DMS79 treated with DMSO at 0.1 percent for 48 hours (cell line): ENCODE data around the gene WDR53.
"Not testable (repeated sequence)": the region's sequence is repeated elsewhere in the genome, so short reads cannot be mapped to it uniquely, and the experiment has no call there.

Source experiments
- DNase-seq: peaks from one replicate; lab custom pipeline; 2025; lab: John Stamatoyannopoulos, UW

The WDR53 gene

GRCh38 chr3:196558476-196558875, 9.9 kb downstream of the WDR53 start:
- DNase-seq = no peak

- DNase-seq = no peak
Observed at GRCh38 chr3:196557236-196557635, 11.1 kb downstream of the WDR53 start.

DNA sequence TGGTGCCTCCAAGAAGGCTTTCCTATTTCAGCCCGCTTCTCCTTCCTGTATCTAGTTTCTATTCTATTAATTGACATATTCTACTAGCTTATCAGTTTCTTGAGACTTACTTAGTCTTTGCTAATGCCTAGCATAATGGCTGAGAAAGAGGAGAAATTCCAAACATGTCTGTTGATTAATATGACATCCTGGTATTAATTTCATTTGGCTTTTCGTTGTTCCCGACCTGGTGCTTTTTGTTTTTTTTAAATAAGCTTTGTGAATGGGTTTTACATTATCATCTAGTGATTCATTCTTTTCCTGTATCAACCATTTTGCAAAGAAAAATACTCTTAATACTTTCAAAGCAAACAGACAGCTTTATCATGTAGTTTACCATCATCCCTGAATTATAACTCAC, 13.1 kb downstream of the WDR53 start:
- no peak for DNase-seq

GRCh38 chr3:196554205-196554604, 14.1 kb downstream of the WDR53 start:
- DNase-seq = no peak

- DNase-seq = no peak
Observed at GRCh38 chr3:196553551-196553950, 14.8 kb downstream of the WDR53 start.

DNA sequence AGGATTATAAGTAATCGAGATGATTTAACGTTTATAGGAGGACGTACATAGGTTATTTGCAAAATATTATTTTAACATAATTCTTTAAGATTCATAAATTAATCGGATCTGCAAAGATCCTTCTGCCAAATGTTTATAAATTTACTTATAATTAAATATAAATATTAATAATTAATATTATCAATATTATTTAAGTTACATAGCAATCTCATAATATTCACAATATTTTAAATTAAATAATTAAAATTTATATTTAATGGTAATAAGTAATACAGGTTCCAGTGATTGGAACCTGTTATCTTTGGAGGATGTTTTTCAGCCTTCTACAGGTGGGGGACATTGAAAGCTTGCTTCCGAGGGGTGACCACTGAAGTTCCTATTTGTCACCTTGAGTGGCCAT, 16.1 kb downstream of the WDR53 start:
- no peak for DNase-seq

- DNase-seq = not testable (repeated sequence)
Observed at GRCh38 chr3:196550172-196550571, 18.2 kb downstream of the WDR53 start.

GRCh38 chr3:196549312-196549711, 19.0 kb downstream of the WDR53 start:
- DNase-seq = not testable (repeated sequence)

- DNase-seq = no peak
Observed at GRCh38 chr3:196547067-196547466, 21.3 kb downstream of the WDR53 start.

GRCh38 chr3:196546537-196546936, 21.8 kb downstream of the WDR53 start:
- no peak for DNase-seq

DNA sequence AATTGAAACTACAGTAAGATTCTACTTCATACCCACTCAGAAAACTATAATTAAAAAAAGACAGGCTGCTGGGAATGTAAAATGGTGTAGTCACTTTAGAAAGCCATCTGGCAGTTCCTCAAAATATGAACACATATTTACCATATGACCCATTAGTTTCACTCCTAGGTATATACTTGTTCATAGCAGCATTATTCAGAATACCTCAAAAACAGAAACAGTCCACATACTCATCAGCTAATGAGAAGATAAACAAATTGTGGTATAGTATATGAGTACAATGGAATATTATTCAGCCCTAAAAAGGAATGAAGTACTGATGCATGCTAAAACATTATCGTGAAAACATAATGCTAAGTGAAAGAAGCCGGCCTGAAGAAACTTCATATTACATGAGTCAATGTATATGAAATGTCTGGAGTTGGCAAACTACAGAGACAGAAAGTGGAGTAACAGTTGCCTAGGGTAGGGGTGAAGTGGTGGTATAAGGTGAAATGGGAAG, 23.8 kb downstream of the WDR53 start:
- DNase-seq = no peak

GRCh38 chr3:196541684-196542445, 26.5 kb downstream of the WDR53 start:
- no peak for DNase-seq

DNA sequence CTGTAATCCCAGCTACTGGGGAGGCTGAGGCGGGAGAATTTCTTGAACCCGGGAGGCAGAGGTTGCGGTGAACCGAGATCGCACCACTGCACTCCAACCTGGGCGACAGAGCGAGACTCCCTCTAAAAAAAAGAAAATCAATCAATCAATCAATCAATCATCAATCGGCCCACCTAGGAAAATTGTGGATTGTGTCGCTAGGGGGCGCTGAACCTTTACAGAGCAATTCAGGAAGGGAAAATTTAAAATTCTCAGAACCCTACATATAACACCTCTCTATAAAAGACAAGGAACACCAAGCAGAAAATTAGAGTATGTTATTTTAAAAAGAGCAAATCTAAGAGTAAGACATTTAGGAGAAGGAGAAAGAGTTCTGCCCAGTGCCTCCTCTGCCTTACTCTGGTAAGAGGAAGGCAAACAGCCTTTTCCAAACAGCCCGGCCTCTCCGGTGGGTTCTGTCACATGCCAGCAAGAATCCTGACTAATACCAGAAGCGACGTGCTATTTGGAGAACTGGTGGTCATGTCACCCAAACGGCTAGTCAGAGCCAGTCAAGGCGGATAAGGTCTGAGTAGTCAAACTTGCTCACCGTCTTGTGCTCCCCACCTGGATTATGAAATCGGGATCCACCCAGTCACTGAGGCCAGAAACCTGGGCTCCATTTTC, 30.9 kb downstream of the WDR53 start:
- no peak for DNase-seq

- no peak for DNase-seq
Observed at GRCh38 chr3:196533260-196533681, 35.1 kb downstream of the WDR53 start.

DNA sequence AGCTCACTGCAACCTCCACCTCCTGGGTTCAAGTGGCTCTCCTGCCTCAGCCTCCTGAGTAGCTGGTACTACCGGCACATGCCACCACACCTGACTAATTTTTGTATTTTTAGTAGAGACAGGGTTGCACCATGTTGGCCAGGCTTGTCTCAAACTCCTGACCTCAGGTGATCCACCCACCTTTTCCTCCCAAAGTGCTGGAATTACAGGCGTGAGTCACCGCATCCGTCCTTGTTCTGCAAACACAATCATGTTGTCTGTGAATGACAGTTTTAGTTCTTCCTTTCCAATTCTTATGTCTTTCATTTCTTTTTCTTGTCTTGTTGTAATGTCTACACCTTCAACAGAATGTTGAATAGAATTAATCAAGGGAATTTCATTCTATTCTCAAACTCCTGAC, 36.9 kb downstream of the WDR53 start:
- DNase-seq = no peak

- DNase-seq = peak; percentile 35
Observed at GRCh38 chr3:196528639-196529233, 39.6 kb downstream of the WDR53 start.

DNA sequence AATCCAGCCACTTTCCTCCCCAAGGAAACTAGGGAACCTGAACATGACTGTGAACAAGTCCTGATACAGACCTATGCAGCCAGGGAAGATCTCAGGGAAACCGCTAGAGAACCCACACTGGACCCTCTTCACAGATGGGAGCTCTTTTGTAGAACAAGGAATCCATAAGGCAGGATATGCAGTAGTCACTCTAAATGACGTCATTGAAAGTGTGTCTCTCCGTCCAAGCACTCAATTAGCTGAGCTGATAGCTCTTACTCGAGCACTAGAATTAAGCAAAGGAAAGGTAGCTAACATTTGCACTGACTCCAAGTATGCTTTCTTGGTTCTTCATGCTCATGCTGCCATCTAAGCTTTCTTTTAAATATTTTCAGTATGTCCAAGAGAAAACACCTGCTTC, 43.2 kb downstream of the WDR53 start:
- no peak for DNase-seq

DNA sequence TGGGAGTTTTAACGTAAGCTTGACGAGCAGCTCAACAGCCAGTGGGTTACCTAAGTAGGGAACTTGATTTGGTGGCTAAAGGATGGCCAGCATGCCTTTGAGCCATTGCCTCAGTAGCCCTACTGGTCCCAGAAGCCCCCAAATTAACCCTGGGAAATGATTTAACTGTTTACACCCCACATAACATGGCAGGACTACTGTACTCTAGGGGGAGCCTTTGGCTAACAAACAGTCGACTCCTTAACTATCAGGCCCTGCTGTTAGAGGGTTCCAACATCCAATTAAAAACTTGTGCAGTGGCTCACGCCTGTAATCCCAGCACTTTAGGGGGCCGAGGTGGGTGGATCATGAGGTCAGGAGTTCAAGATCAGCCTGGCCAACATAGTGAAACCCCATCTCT, 43.8 kb downstream of the WDR53 start:
- no peak for DNase-seq

GRCh38 chr3:196523841-196524240, 44.5 kb downstream of the WDR53 start:
- no peak for DNase-seq

GRCh38 chr3:196521291-196521690, 47.1 kb downstream of the WDR53 start:
- DNase-seq = not testable (repeated sequence)

DNA sequence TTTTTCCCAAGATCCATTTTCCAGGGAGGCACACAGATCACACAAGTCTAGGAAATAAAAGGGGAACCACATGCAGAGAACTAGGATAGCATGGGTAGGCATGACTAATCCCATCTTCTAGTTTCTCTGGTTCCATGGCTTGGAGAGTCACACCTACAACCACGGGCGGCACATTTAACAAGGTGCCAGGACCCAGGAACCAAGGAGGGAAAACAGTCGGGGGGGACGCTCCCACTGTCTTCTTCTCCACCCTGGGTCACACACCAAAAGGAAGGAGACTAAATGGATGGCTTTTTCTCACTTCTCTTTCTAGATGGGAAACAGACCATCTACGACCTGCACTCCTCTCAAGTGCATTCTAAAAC, 48.7 kb downstream of the WDR53 start:
- no peak for DNase-seq

DNA sequence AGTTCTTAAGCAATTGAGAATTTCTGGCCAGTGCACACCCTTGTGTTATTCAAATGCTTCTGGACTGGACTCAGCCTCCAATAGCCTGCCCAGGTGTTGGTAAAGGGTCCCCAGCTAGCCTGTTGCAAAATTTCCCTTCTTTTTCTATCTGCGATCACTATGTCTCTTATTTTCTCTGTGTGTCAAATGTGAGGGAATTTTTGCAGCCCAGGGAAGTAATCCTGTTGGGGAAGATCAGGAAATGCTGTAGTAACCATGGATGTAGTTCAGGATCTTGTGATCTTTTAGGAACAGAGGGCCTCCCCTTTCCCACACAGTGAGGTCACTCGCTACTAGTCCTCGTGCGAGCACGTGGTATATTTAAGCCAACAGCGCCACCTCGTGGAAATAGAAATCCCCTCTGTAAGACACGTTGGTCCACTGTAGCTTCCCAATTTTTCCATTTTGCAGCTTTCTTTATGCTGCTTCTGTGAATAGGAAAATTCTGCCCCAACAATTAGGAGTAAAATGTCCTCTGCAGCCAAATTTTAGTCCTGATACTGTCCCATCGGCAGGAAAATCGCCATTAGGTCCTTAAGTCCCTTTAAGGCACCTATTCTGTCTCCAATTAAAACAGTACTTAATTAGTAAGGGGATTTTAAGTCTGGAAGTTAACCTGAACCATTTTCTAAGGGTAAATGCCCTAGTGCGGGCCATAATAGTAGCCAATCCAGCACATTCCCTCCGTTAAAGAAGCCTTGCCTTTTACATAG, 49.2 kb downstream of the WDR53 start:
- no peak for DNase-seq
